ENCODE measurements around the gene PDE4D. TPM values are rescaled to one million over a fixed set of nuclear protein-coding genes. Genes with fewer than 3 reads are reported as not detected.

PDE4D gene
- total RNA-seq, 1 donor from 2014 or later = 50.0 TPM

DNA sequence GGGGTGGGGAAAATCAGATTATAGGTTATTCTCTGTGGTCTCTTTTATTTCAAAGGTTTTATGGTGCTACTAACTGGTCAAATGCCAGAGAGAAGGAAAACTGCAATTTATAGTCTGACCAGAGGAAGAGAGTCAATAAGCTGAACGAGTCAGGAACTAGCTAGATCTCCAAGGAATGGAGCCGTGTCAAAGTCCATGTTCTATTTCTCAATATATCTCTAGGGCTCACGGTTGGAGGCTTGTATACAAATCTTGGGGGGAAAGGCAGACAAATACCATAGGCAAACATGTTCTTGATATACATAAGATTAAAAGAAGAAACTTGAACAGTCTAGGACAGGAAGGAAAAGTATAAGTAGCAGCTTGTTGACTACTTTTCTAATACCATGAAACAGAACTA, 627.1 kb downstream of the PDE4D start:
- H3K4me3 Mint-ChIP-seq = no peak overlapping the region
- H3K4me1 Mint-ChIP-seq (ENCODE audit: unreplicated experiment) = peaks cover 15% of the 10 kb centered on the region
- H3K36me3 Mint-ChIP-seq = no peaks in the 10 kb centered on the region
- no peak for DNase-seq (ENCODE audit: extremely low spot score, unreplicated experiment)
- H3K9me3 Mint-ChIP-seq = no peaks in the 10 kb centered on the region
- no peak overlapping the region for H3K27ac Mint-ChIP-seq
- TF ChIP-seq, protein P1, sequence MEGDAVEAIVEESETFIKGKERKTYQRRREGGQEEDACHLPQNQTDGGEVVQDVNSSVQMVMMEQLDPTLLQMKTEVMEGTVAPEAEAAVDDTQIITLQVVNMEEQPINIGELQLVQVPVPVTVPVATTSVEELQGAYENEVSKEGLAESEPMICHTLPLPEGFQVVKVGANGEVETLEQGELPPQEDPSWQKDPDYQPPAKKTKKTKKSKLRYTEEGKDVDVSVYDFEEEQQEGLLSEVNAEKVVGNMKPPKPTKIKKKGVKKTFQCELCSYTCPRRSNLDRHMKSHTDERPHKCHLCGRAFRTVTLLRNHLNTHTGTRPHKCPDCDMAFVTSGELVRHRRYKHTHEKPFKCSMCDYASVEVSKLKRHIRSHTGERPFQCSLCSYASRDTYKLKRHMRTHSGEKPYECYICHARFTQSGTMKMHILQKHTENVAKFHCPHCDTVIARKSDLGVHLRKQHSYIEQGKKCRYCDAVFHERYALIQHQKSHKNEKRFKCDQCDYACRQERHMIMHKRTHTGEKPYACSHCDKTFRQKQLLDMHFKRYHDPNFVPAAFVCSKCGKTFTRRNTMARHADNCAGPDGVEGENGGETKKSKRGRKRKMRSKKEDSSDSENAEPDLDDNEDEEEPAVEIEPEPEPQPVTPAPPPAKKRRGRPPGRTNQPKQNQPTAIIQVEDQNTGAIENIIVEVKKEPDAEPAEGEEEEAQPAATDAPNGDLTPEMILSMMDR (conservative IDR thresholded peaks at IDR 0.05) = no peak
- H3K27me3 Mint-ChIP-seq = no peaks in the 10 kb centered on the region

DNA sequence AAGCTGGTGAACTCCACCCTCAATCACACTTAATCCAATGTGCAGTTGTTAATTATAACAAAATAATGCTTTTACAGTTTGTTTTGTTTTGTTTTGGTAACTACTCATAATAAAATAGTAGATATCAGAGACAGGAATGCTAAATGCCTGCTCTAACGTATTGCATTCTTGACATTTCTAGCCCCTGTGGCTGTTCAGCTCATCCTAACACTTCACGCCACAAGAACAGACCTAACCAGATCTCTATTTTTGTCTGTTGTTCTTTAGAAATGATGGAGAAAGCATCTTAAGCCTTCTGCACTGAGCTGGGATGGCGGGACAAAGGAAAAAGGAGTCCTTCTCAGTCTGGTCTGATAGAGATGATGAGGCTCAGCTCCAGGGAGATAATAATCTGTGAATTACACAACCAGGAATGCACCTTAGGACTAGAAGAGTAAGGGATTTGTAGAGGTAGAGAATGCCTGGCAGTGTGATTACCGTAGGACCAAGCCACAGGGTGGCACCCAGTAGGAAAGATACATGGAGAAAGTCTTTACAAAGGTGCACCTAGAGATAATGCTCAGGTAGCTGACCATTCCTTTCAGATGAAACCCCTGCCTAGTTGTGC, 628.8 kb downstream of the PDE4D start:
- no peak for DNase-seq (ENCODE audit: extremely low spot score, unreplicated experiment)
- Mint-ChIP-seq H3K27me3 (no peaks in the 10 kb centered on the region), H3K9me3 (no peaks in the 10 kb centered on the region), H3K4me1 (ENCODE audit: unreplicated experiment) (peaks cover 15% of the 10 kb centered on the region), H3K4me3 (no peak overlapping the region), H3K36me3 (no peaks in the 10 kb centered on the region), H3K27ac (no peak overlapping the region)
- TF ChIP-seq, protein P1 (conservative IDR thresholded peaks at IDR 0.05) = no peak

DNA sequence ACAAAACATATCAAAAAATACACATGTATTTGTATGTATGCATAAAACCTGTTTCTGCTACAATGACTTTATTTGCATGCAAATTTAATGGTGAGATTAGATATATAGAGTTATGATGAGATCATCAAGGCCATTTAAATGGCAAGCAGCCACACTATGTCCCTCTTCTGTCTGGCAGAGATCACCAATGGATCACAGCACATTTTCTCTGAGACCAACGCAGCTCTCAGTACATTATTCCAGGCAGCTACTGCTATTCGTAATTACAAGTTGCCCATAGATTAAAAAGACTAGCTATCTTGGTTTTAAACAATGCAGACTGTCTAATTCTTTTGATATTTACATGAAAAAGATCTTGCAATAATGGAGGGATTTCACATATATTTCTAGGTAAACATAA, 629.5 kb downstream of the PDE4D start:
- TF ChIP-seq, protein P1 (conservative IDR thresholded peaks at IDR 0.05) = no peak
- H3K9me3 Mint-ChIP-seq = no peaks in the 10 kb centered on the region
- no peaks in the 10 kb centered on the region for H3K36me3 Mint-ChIP-seq
- H3K4me3 Mint-ChIP-seq = no peak overlapping the region
- no peak for DNase-seq (ENCODE audit: extremely low spot score, unreplicated experiment)
- H3K27ac Mint-ChIP-seq = no peak overlapping the region
- peaks cover 18% of the 10 kb centered on the region for H3K4me1 Mint-ChIP-seq (ENCODE audit: unreplicated experiment)
- no peaks in the 10 kb centered on the region for H3K27me3 Mint-ChIP-seq

DNA sequence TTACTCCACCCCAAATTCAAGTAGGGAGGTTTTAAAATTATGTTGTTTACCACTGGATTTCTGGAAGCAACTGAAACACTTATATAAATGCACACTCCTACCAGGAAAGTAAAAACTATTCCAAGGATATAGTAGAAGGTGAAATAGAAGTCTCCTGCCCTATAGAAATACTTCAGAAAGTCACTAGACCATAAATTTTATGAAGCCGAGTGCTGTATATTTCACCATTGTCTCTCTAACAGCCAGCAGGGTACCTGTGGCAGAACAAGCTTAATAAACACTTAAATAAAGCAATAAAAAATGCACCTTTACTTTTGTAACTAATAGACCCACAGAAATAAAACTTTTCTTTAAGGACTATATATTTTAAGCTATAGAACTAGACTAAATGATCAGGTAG, 631.6 kb downstream of the PDE4D start:
- Mint-ChIP-seq H3K27ac (no peak overlapping the region), H3K27me3 (no peaks in the 10 kb centered on the region), H3K9me3 (no peaks in the 10 kb centered on the region), H3K4me3 (no peak overlapping the region), H3K36me3 (no peaks in the 10 kb centered on the region), H3K4me1 (ENCODE audit: unreplicated experiment) (peaks cover 24% of the 10 kb centered on the region)
- TF ChIP-seq, protein P1 (conservative IDR thresholded peaks at IDR 0.05) = no peak
- DNase-seq (ENCODE audit: extremely low spot score, unreplicated experiment) = no peak

DNA sequence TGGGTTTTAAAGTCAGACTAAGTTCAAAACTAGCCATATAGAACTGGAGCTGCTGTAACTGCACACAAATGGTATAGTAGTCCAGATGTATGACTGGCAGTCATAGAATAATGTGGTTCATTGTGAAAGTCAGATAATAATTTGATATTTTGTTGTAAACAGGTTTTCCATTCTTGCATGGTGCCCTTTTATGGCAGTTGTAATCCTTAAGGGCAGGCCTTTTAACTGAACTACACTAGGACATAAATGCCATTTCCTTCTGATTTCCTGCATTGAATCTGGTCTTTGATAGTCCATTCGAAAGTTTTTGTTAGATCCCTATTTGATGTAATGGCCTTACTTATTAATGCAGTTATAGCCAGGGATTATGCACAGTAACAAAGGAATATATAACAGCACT, 632.6 kb downstream of the PDE4D start:
- Mint-ChIP-seq H3K9me3 (no peaks in the 10 kb centered on the region), H3K27me3 (no peaks in the 10 kb centered on the region), H3K4me3 (no peak overlapping the region), H3K4me1 (ENCODE audit: unreplicated experiment) (peaks cover 24% of the 10 kb centered on the region), H3K27ac (no peak overlapping the region), H3K36me3 (no peaks in the 10 kb centered on the region)
- no peak for DNase-seq (ENCODE audit: extremely low spot score, unreplicated experiment)
- TF ChIP-seq, protein P1 (conservative IDR thresholded peaks at IDR 0.05) = no peak

GRCh38 chr5:59260200-59260599, 633.3 kb downstream of the PDE4D start:
- no peak for DNase-seq (ENCODE audit: extremely low spot score, unreplicated experiment)
- H3K27ac Mint-ChIP-seq = no peak overlapping the region
- peaks cover 24% of the 10 kb centered on the region for H3K4me1 Mint-ChIP-seq (ENCODE audit: unreplicated experiment)
- H3K4me3 Mint-ChIP-seq = no peak overlapping the region
- TF ChIP-seq, protein P1 (conservative IDR thresholded peaks at IDR 0.05) = no peak
- no peaks in the 10 kb centered on the region for H3K9me3 Mint-ChIP-seq
- no peaks in the 10 kb centered on the region for H3K36me3 Mint-ChIP-seq
- H3K27me3 Mint-ChIP-seq = no peaks in the 10 kb centered on the region

Measured in type B pancreatic cell (in vitro differentiated cells).